Nephron (organoid): Measurements from ENCODE around the gene MAGEE1.
A peak's percentile ranks its signal among the peaks of the same experiment; 100 is the strongest.

Source experiments
- H3K27ac Mint-ChIP-seq, 3 experiments: 2 replicates each; pipeline ENCODE4 v1.8.0; 2020; ENCODE audit warnings: mixed read lengths in 3 of 3, mild to moderate bottlenecking in 2 of 3, moderate library complexity in 1 of 3
- H3K27me3 Mint-ChIP-seq: 2 replicates; pipeline ENCODE4 v1.8.0; 2021; ENCODE audit warnings: low read depth, mild to moderate bottlenecking, moderate library complexity, mixed read lengths
- H3K36me3 Mint-ChIP-seq: 2 replicates; pipeline ENCODE4 v1.8.0; 2020; ENCODE audit warnings: low read depth, mixed read lengths
- H3K4me1 Mint-ChIP-seq: 2 replicates; pipeline ENCODE4 v1.8.0; 2020; ENCODE audit warnings: mixed read lengths
- H3K4me3 Mint-ChIP-seq, 3 experiments: 2 replicates each; pipeline ENCODE4 v1.8.0; 2020; ENCODE audit warnings: mild to moderate bottlenecking in 3 of 3, mixed read lengths in 3 of 3, moderate library complexity in 2 of 3
- H3K9me3 Mint-ChIP-seq: 2 replicates; pipeline ENCODE4 v1.8.0; 2020; ENCODE audit warnings: mixed read lengths
- CTCF ChIP-seq, 3 experiments: fragments of 200-600 bp; sonication (generic); IDR thresholded peaks; one replicate each; pipeline ENCODE4 v1.5.0; 2021; ENCODE audit warnings: antibody characterized with exemption in 3 of 3; ENCODE audit not compliant: unreplicated experiment in 3 of 3

The MAGEE1 gene

GRCh38 chrX:76427560-76428242 is at the start of gene MAGEE1:
Gene MAGEE1 (plus strand): TSS chrX:76427710. CDS start chrX:76427931, 221 bp downstream.
- H3K4me3 Mint-ChIP-seq: peak within 1 kb of the TSS; percentile 91 to 92 (median 91)
- TF ChIP-seq CTCF (IDR thresholded peaks at IDR 0.05; ENCODE audit: unreplicated experiment in 3 of 3): no peak
- no peaks in the 10 kb centered on the region for H3K27me3 Mint-ChIP-seq
- no peaks in the 10 kb centered on the region for H3K4me1 Mint-ChIP-seq
- H3K36me3 Mint-ChIP-seq: no peaks in the 10 kb centered on the region
- H3K27ac Mint-ChIP-seq: peak within 1 kb of the TSS; percentile 27 to 49 (median 29)
- H3K9me3 Mint-ChIP-seq: peaks cover 3% of the 10 kb centered on the region

- Mint-ChIP-seq H3K4me1 (no peaks in the 10 kb centered on the region), H3K4me3 (no peak overlapping the region), H3K36me3 (no peaks in the 10 kb centered on the region), H3K27me3 (no peaks in the 10 kb centered on the region), H3K9me3 (peaks cover 10% of the 10 kb centered on the region), H3K27ac (no peak overlapping the region)
- TF ChIP-seq CTCF (IDR thresholded peaks at IDR 0.05; ENCODE audit: unreplicated experiment in 3 of 3): no peak
Observed at GRCh38 chrX:76398970-76399369, 28.5 kb upstream of the MAGEE1 start.

- no peak for TF ChIP-seq CTCF (IDR thresholded peaks at IDR 0.05; ENCODE audit: unreplicated experiment in 3 of 3)
- peaks cover 8% of the 10 kb centered on the region for H3K9me3 Mint-ChIP-seq
- H3K27me3 Mint-ChIP-seq: no peaks in the 10 kb centered on the region
- H3K4me1 Mint-ChIP-seq: no peaks in the 10 kb centered on the region
- H3K36me3 Mint-ChIP-seq: no peaks in the 10 kb centered on the region
- H3K4me3 Mint-ChIP-seq: no peak overlapping the region
- H3K27ac Mint-ChIP-seq: no peak overlapping the region
Observed at GRCh38 chrX:76407795-76408194, 19.7 kb upstream of the MAGEE1 start.

GRCh38 chrX:76420237-76420636 is 7.3 kb upstream of the MAGEE1 start:
- Mint-ChIP-seq H3K9me3 (peaks cover 12% of the 10 kb centered on the region), H3K36me3 (no peaks in the 10 kb centered on the region), H3K27ac (no peak overlapping the region), H3K4me3 (no peak overlapping the region), H3K4me1 (no peaks in the 10 kb centered on the region), H3K27me3 (peaks cover 5% of the 10 kb centered on the region)
- no peak for TF ChIP-seq CTCF (IDR thresholded peaks at IDR 0.05; ENCODE audit: unreplicated experiment in 3 of 3)

- TF ChIP-seq CTCF (IDR thresholded peaks at IDR 0.05; ENCODE audit: unreplicated experiment in 3 of 3): no peak
- peak overlapping the region; percentile 91 to 92 (median 91) for H3K4me3 Mint-ChIP-seq
- H3K9me3 Mint-ChIP-seq: peaks cover 3% of the 10 kb centered on the region
- H3K27me3 Mint-ChIP-seq: no peaks in the 10 kb centered on the region
- peaks cover 1% of the 10 kb centered on the region for H3K4me1 Mint-ChIP-seq
- H3K27ac Mint-ChIP-seq: peak overlapping the region in 2 of 3 experiments; percentile 27 to 49
- no peaks in the 10 kb centered on the region for H3K36me3 Mint-ChIP-seq
Observed at GRCh38 chrX:76428243-76429130, 977 bp downstream of the MAGEE1 start.
